NOMO-1 treated with DMSO at 0.1 percent for 48 hours (cell line): ENCODE measurements around the gene MRPS35.
"Not testable (repeated sequence)": the region's sequence is repeated elsewhere in the genome, so short reads cannot be mapped to it uniquely, and the experiment has no call there.

ENCODE experiments used
- DNase-seq: peaks from one replicate; lab custom pipeline; 2025; ENCODE audit not compliant: unreplicated experiment; lab: John Stamatoyannopoulos, UW

The MRPS35 gene

DNA sequence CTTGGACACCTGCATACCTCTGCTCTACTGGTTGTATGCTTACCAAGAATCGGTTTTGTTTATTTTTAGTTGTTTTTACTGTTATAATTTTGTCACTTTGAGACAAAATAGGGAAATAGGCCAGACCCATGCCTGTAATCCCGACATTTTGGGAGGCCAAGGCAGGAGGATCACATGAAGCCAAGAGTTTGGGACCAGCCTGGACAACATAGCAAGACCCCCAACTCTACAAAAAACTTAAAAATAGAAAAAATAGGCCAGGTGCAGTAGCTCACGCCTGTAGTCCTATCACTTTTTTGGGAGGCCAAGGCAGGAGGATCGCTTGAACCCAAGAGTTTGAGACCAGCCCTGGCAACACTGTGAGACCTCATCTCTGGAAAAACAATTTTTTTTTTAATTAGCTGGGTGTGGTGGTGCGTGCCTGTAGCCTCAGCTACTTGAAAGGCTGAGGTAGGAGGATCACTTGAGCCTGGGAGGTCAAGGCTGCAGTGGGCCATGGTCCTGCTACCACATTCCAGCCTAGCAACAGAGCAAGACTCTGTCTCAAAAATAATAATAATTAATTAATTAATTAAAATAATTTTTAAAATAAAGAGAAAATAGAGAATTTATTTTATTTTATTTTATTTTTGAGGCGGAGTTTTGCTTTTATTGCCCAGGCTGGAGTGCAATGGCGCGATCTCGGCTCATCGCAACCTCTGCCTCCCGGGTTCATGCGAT, 1.3 kb upstream of the MRPS35 start:
- DNase-seq = no peak

DNA sequence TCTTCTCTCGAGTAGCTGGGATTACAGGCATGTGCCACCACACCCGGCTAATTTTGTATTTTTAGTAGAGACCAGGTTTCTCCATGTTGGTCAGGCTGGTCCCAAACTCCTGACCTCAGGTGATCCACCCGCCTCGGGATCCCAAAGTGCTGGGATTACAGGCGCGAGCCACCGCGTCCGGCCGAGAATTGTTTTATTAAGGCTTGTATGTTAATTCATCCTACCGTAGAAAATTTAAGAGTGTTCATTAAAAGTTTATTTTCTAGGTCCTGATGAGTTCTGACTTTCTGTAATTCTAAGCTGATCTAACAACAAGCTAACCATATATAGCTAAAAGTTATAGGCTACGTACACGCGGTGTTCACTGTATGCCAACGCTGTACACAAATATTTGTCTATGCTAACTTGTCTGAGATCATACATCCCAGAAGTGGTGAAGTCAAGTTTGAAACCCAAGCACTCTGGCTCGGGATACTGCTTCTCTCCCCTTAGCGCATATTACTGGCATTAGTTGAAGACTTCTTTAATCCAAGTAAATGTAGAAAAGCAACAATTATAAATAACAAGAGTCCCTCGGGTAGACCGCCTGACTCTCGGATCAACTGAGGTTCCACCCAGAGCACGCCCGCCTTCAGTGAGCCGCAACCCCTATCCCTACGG, 570 bp upstream of the MRPS35 start:
- no peak for DNase-seq

DNA sequence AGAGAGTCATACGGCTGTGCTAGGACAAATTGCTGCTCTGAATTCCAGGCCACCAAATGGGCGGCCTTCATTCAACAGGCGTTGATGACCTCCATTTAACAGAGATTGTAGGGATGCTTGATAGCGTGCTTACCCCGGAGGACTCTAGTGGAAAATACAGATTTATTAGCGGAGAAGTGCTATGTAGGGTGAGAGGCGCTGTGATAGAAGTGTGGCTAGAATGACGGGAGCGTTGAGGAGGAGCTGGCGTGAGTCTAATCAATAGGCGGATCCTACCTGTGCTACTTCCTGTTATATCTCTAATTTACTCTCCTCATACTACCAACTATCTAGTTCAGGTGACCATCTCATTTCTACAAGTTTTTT, 668 bp downstream of the MRPS35 start:
- DNase-seq = peak; percentile 29

DNA sequence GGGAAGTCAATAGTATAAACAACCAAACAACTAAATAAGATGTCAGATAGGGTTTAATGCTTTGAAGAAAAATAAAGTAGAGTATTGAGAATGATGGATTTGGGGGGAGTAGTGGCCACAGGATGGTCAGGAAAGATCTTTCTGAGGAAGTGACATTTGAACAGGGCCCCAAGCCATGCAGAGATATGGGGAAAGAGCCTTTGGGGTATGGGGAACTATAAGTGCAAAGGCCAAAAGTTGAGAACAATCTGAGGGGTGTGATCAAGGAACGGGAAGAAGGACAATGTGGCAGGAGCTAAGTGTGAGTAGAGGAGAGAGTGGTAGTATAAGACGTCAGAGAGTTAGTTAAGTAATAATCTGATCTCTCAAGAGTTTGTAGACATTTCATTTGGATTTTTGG, 1.3 kb downstream of the MRPS35 start:
- peak; percentile 5 for DNase-seq

DNA sequence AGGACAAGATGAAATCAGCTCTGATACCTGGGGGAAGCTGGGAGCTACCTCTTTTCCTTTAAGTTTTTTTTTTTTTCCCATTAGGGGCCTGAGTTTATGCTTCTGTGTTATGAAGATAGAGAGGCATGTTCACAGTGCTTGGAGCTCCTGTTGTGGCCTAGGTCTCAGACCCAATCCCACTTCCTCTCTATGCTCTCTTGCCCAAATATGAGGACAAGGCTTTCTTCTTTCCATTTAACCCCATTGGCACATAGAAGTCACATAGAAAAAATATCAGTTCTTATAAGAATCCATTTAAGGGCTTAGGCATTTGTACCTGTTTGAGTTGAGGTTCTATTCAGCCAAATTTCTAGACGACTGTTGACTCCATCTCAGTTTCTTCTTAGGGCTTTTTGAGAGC, 12.6 kb downstream of the MRPS35 start:
- DNase-seq = no peak

DNA sequence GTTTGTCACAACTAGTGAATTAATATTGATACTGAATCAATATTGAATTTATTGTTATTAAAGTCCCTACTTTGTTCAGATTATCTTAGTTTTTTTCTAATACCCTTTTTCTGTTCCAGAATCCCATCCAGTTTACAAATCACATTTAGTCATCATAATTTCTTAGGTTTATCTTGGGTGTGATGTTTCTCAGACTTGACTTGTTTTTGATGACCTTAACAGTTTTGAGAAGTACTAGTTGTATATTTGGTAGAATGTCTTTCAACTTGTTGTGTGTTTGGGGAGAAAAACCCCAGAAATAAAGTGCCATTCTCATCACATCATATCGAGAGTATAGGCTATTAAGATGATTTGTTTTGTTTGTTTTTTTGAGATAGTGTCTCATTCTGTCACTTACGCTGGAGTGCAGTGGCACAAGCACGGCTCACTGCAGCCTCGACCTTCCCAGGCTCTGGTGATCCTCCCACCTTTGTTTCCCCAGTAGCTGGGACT, 19.5 kb downstream of the MRPS35 start:
- no peak for DNase-seq

DNA sequence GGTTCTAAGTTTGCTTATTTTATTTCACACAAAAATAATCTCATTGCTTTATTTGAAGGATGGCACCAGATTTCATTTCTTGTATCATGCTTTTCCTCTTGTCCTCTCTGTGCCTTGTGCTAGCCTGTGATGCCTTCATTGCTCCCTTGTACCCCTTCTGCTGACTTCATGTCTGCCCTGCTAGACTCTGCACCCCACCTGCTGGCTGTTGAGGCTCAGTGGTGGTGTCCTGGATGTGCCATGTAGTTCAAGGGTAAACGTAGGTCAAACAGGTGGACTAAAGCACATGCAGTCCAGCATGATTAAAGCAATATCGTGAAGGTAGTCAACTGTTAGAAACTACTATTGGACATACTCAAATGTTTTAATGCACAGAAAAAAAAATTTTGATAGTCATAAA, 21.6 kb downstream of the MRPS35 start:
- no peak for DNase-seq

DNA sequence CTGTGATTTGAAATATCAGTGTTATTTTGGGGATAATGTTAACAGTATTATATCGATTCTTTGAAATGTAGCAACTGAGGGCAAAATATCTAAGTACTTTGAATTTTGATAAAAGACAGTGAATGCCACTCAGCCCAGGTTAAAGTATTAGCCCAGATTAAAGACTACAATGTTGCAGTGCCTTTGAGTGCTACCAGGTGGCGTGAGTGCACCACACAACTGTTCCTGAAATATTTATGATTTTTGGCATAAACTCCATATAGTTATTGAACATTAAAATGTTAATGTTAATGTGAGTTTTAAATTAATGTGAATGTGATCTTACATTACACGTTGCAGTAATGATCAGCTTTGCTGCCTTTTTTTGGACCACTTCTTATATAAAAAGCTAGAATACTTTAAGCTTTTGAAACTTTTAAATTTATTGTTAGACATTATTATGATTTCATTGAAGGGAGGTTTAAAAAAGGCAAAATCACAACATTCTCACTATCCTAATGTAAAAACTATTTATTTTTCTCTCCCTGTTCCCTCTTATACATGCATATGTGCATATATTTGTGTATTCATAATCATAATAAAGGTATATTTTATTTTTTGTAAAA, 22.5 kb downstream of the MRPS35 start:
- DNase-seq = peak; percentile 46

DNA sequence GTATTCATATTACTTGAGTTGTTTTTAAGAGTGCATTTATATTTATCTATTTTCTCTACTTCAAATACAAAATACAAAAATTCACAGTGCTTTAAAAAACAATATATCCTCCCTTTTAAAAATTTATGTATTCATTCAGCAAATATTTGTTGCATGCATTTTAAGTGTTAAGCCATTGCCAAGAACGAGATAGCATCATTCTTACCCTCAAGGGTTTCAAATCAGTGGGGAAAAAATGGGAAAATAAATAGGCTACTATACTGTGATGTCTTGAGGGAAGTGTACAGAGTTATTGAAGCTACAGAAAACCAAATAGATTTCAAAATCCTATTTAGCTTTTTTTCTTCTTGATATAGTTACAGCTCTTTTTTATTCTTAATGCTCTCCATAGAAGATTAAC, 23.2 kb downstream of the MRPS35 start:
- no peak for DNase-seq

DNA sequence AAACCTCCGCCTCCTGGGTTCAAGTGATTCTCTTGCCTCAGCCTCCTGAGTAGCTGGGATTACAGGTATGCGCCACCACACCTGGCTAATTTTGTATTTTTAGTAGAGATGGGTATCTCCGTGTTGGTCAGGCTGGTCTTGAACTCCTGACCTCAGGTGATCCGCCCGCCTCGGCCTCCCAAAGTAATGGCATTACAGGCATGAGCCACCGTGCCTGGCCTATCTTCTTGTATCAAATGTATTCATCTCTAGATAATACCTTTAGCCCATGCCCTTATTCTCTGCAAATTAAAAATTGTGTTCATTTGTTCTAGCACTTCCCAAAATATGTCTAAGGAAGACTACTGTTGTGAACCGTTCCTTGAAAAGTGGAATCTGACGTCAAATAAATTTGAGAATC, 23.7 kb downstream of the MRPS35 start:
- not testable (repeated sequence) for DNase-seq

DNA sequence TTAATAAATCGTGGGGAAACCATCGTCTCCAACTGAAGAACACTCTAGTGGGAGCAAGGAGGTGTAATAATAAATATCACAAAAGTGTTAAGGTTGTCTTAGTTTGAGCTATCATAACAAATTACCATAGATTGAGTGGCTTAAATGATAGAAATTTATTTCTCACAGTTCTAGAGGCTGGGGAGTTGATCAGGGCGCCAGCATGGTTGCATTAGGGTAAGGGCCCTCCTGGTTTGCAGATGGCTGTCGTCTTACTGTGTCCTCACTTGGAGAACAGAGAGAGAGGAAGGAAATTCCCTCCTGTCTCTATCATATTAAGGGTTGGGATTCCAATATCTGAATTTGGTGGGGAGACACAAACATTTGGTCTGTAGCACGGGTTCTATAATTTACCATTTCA, 33.0 kb downstream of the MRPS35 start:
- DNase-seq = no peak

DNA sequence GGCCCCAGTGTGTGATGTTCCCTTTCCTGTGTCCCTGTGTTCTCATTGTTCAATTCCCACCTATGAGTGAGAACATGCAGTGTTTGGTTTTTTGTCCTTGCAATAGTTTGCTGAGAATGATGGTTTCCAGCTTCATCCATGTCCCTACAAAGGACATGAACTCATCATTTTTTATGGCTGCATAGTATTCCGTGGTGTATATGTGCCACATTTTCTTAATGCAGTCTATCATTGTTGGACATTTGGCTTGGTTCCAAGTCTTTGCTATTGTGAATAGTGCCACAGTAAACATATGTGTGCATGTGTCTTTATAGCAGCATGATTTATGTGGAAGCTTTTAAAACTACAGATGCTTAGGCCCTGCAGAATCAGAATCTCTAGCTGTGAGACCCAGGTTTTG, 35.1 kb downstream of the MRPS35 start:
- not testable (repeated sequence) for DNase-seq

DNA sequence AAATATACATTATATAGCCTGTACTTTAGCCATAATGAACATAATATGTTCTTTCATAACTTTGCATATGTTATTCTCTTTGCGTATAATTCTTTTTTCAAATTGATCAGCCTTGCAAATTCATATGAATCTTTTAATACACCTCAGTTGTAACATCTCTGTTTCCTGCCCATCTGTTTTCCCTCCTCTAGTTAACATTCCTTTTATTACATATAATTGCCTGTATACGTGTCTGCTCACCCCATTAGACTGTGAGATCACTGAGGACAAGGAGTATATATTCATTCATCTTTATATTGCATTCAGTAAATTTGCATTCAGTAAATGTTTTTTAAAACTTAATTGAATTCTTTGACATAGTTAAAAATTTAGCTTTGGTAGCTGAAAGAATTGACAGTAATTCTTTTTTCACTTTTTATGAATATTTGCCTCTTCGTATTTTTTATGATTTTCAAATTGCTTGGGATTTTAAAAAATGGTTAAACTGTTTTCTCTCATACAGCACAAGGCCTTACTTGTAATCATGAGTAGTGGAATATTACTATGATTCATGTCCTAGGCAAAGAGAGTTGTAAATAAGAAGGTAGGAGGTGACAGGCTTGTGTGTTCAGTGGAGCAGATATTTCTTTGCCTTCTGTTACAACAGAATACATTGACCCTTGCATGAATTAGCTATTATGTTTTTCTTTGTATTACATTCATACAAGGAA, 36.6 kb downstream of the MRPS35 start:
- DNase-seq = no peak

DNA sequence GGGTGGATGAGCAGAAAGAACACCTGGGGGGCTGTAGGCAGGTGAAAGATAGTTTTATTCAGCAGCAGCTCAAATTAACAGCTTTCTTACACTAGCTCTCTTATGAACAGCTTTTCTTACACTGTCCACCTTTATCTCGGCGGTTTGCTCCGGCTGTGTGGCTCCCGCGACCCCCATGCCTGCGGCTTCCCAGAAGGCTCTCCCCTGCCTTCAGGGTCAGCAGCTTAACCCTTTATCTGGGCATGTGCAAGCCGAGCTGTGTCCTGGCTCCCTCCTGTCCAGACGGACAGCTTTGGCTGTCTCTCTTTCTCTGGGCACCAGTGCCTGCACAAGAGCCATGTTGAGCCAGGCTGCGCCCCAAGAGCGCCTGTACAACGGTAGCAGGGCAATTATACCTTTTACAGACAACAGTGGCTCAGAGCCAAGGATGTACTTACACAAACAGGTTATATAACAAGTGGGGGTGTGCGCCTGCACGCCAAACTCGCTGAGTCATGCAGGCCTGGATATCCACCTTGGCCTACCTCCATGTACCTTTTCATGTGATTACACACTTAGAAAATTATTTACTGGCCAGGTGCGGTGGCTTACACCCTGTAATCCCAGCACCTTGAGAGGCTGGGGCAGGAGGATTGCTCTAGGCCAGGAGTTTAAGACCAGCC, 40.9 kb downstream of the MRPS35 start:
- DNase-seq = no peak

DNA sequence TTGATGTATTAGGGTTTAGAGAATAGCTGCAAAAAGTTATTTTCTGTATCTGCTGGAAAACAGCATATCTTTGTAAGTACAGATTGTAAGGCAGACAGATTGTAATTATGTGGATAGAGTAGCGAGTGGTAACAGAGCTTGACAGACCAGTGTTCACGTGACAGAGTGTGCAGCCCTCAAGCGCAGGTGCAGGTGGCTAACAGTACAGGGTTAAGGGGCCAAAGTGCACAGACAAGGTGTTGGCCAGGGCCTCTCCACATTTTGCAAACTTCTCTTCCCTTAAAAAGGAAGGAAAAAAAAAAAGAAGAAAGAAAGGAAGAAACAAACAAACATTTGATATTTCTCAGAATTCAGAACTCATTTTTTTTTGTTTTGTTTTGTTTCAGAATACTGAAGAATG, 44.2 kb downstream of the MRPS35 start:
- no peak for DNase-seq

DNA sequence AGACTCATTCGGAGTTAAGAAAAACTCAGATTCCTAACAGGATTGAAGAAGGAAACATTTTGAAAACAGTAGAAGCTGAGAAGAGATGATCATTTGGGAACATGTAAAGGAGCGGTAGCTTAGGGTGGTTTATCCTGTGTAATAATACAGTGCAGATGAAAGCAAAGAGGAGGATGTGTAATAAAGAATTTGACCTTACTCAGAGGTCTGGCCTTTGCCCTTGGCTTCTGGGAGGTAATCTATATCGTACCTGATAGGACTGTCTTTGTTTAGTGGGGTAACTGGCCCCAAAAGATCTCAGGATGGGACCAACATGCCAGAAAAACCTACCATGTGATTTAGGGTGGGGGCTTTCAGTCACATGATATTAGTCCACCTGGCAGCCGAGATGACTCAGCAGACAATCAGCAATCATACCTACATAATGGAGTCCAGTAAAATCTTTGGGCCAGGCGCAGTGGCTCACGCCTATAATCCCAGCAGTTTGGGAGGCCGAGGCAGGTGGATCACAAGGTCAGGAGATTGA, 46.1 kb downstream of the MRPS35 start:
- no peak for DNase-seq

DNA sequence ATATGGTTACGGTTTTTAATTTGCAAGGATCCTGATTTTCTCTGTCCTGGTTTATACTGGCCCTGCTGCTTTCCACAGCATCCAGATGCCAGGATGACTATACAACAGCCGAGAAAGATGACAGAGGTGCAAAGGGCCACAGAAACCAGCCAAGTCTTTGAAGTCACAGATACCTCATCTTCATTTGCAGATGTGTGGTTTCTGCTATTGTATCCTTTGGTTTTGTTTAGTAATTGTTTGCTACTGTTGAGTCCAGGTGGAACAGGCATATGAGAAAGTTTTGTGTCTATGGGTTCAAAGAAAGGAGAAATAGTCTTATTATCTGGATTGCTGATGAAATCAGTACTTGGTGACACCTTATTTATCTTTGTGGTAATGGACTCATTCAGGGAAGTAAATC, 52.1 kb downstream of the MRPS35 start:
- no peak for DNase-seq

DNA sequence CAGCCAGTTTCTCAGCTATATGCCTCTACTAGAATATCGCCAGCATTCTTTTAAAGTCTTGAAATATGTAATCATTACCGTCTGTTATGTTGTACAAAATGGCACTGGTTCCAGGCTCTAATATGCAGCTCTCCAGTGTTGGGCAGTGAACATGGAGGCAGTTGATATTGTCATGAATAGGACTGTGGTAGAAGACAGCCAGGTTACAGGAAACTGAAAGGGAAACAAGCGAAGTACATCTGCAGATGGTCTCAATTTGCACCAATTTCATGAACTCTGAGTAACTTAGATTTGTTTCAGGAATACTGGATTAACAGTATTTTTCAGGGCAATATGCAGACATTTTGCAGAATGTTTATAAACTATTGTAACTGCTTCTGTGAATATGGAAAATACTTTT, 56.0 kb downstream of the MRPS35 start:
- DNase-seq = no peak

DNA sequence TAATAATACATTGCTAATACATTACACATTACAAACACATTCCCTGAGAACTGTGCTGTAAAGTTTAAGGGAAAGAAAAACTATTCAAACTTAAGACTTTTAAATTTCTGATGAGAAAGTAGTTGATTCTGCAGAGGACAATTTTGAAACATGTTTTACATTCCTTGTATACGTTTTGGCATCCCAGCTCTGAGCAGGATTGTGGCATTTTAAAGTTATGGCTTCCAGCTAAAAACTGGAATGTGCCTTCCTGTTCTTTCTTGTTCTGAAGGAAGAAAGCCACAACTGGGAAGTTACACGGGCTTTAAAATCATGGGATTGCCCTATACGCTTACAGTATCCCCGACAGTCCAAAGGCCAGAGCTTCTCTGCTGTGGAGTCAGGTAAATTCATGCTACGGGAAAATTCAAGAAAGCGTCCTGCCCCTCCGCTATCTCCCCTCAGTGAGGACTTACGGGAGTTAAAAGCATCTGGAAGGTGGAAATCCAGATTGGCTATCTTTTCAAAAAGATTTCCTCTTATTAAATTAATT, 58.6 kb downstream of the MRPS35 start:
- DNase-seq = no peak

DNA sequence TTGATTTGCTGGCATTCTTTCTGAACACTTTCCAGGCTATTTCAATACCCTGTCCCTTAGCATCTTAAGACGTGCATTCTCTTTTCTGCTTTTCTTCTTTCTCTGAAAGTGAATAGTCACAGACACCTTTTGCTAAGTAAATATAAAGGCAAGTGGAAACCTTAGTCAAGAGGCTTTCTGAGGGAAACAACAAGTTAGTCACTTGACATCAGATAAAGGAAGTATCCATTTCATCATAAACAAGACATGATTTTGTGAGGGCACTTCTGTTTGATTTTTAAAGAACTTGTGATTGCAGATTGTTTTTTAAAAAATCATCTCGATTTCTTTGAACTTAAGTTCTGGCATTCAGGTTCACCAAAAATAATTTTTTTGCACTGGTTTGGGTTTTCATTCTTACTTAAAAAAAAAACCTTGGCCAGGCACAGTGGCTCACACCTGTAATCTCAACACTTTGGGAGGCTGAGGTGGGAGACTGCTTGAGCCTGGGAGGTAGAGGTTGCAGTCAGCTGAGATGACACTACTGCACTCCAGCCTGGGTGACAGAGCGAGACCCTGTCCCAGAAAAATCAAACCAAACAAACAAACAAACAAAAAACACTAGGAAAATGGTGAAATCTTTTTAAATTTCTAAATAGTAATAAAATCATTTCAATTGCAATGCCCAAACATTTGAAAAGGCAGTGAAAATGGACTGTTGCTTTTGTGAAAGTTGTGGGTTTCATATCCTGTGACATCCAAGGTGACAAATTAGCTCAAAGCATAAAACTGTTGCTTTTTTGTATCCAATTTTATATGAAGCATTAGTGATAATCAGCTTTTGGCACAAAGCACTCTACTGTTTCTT, 61.1 kb downstream of the MRPS35 start:
- DNase-seq = peak; percentile 38
